ENCODE data around the gene COX6B1.

DNA sequence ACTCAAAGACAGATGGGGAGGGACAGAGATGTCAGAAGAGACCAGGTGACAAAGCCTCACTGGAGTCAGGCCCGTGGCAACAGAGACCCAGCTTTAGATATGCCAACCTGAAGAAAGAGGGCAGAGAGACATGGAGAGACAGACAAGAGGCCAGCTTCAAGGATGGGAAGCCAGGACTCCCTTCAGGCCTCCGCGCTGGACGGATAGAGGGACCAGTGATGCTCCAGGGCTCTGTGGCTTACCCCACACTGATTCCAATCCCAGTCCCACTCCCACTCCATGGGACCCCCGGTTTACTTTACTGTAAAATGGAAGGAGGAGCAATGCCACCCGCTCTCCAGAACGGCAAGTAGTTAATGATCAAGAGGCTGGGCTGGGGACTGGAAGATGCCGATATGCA, 8.3 kb upstream of the COX6B1 start:
- TF ChIP-seq POLR2AphosphoS5 (IDR thresholded peaks at IDR 0.05; ENCODE audit: low read depth, low read length) (no peak), TAF1 (IDR thresholded peaks at IDR 0.05; ENCODE audit: low read depth, low read length) (no peak), POLR2A (IDR thresholded peaks at IDR 0.05; ENCODE audit: low read depth, low read length) (no peak), SPI1 (IDR thresholded peaks at IDR 0.05; ENCODE audit: low read depth, low read length) (no peak)
